NT2/D1 (cell line): ENCODE results near the gene COA4.

Experiments used
- DNase-seq: peaks from one replicate; pipeline ENCODE4 v3.0.0-alpha.2; 2011; ENCODE audit warnings: low read depth, low spot score
- H3K27me3 ChIP-seq: 2 replicates; pipeline ENCODE4 v1.6.0; 2011; ENCODE audit warnings: mild to moderate bottlenecking; ENCODE audit not compliant: insufficient read length, insufficient read depth
- H3K36me3 ChIP-seq: 2 replicates; pipeline ENCODE4 v1.6.1; 2011; ENCODE audit warnings: mild to moderate bottlenecking, low read length, mixed read lengths; ENCODE audit not compliant: insufficient read depth, insufficient read length
- H3K4me1 ChIP-seq: 2 replicates; pipeline ENCODE4 v1.5.1; 2011; ENCODE audit not compliant: insufficient read depth, insufficient read length
- H3K4me3 ChIP-seq: 2 replicates; pipeline ENCODE4 v1.5.1; 2011; ENCODE audit warnings: low read depth; ENCODE audit not compliant: insufficient read length
- H3K9ac ChIP-seq: 2 replicates; pipeline ENCODE4 v1.6.0; 2011; ENCODE audit warnings: low read depth; ENCODE audit not compliant: insufficient read length
- H3K9me3 ChIP-seq: 2 replicates; pipeline ENCODE4 v1.5.1; 2011; ENCODE audit warnings: mild to moderate bottlenecking, low read length; ENCODE audit not compliant: insufficient read depth
- SUZ12 ChIP-seq: IDR thresholded peaks from 2 replicates; pipeline ENCODE4 v1.6.1; 2011; ENCODE audit not compliant: insufficient read length, insufficient read depth; ENCODE audit errors: extremely low read depth
- YY1 ChIP-seq: IDR thresholded peaks from 2 replicates; pipeline ENCODE4 v1.6.1; 2011; ENCODE audit not compliant: insufficient read length, insufficient read depth
- ZNF274 ChIP-seq: IDR thresholded peaks from 2 replicates; pipeline ENCODE4 v1.6.1; 2011; ENCODE audit warnings: mild to moderate bottlenecking, low read depth, low read length

COA4 gene

DNA sequence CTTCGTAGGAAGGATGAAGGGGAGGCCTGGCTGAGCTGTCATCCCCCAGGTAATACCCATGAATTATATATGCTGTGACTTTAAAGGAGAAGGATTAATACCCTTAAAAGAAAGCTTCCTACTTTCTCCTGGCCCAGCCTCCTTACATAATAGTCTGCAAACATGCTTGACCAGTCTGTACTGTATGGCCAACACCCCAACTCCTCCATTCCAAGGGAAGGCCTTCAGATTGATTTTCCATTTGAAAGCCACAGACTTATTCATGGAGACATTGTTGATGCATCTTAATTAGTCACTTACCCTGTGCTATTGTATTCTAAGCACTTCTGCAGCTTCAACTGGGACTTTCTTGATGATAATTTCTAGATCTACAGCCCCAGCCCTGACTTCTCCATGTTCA lies 2.1 kb upstream of the COA4 start:
- H3K4me3 ChIP-seq = no peak overlapping the region
- no peaks in the 10 kb centered on the region for H3K4me1 ChIP-seq
- H3K27me3 ChIP-seq = no peaks in the 10 kb centered on the region
- no peak for DNase-seq
- peaks cover 28% of the 10 kb centered on the region for H3K36me3 ChIP-seq
- H3K9me3 ChIP-seq = peaks cover 5% of the 10 kb centered on the region; the same call in 1 of the 2 replicates
- no peak for TF ChIP-seq YY1
- no peak for TF ChIP-seq SUZ12
- no peak for TF ChIP-seq ZNF274
- no peak overlapping the region for H3K9ac ChIP-seq

- H3K9me3 ChIP-seq = peaks cover 5% of the 10 kb centered on the region; the same call in 1 of the 2 replicates
- TF ChIP-seq ZNF274 (no peak), SUZ12 (no peak), YY1 (no peak)
- H3K36me3 ChIP-seq = peaks cover 55% of the 10 kb centered on the region
- no peak for DNase-seq
- peak overlapping the region; percentile 97 for H3K9ac ChIP-seq
- peak overlapping the region; percentile 71 for H3K4me3 ChIP-seq
- no peaks in the 10 kb centered on the region for H3K27me3 ChIP-seq
- no peaks in the 10 kb centered on the region for H3K4me1 ChIP-seq
Measured at GRCh38 chr11:73875840-73876239, 806 bp downstream of the COA4 start.

GRCh38 chr11:73875380-73875779 lies 1.3 kb downstream of the COA4 start:
- peak overlapping the region; percentile 71 for H3K4me3 ChIP-seq

DNA sequence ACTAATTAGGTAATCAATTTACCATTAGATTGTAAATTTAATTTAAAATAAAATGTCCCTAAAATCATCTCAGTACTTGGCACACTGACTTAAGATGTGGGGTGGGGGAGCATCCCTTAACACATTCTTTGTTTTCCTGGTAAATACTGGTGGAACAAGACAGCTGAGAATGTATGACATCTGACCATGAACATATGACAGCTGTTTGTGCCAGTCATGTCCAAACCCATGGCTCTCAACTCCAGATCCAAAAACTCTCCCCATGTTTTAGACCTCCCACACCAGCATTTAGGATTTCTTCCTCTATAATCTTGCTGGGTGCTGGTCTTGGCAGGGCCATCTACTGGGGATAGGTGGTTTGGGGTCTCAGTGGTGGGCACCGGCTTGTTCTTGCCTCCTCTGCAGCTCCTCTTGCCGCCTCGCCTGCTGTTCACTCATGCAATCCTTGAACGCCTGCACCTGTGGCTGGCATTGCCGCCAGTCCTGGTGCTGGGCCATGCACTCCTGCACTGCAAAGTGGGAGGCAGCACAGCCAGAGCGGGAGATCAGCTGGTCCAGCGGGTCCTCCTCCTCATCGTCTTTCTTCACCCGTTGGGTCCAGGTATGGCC lies 3.8 kb downstream of the COA4 start:
- Histone ChIP-seq H3K4me3 (no peak overlapping the region), H3K9ac (no peak overlapping the region), H3K36me3 (peaks cover 61% of the 10 kb centered on the region), H3K27me3 (no peaks in the 10 kb centered on the region), H3K4me1 (no peaks in the 10 kb centered on the region), H3K9me3 (no peaks in the 10 kb centered on the region)
- TF ChIP-seq ZNF274 = no peak
- no peak for TF ChIP-seq SUZ12
- no peak for DNase-seq

More at GRCh38 chr11:73875380-73875779, 1.3 kb downstream of the COA4 start:
- no peak for DNase-seq
- Histone ChIP-seq H3K4me1 (no peaks in the 10 kb centered on the region), H3K36me3 (peaks cover 59% of the 10 kb centered on the region), H3K9ac (peak overlapping the region; percentile 97), H3K9me3 (peaks cover 5% of the 10 kb centered on the region; the same call in 1 of the 2 replicates), H3K27me3 (no peaks in the 10 kb centered on the region)
- no peak for TF ChIP-seq SUZ12
- TF ChIP-seq YY1 = no peak
- TF ChIP-seq ZNF274 = no peak

GRCh38 chr11:73870261-73870660 lies 6.4 kb downstream of the COA4 start:
- H3K9ac ChIP-seq = no peak overlapping the region
- H3K4me3 ChIP-seq = no peak overlapping the region
- H3K4me1 ChIP-seq = no peaks in the 10 kb centered on the region
- H3K27me3 ChIP-seq = no peaks in the 10 kb centered on the region
- no peaks in the 10 kb centered on the region for H3K9me3 ChIP-seq
- H3K36me3 ChIP-seq = peaks cover 54% of the 10 kb centered on the region
- no peak for DNase-seq
- TF ChIP-seq ZNF274 = no peak
- no peak for TF ChIP-seq SUZ12
- TF ChIP-seq YY1 = no peak

DNA sequence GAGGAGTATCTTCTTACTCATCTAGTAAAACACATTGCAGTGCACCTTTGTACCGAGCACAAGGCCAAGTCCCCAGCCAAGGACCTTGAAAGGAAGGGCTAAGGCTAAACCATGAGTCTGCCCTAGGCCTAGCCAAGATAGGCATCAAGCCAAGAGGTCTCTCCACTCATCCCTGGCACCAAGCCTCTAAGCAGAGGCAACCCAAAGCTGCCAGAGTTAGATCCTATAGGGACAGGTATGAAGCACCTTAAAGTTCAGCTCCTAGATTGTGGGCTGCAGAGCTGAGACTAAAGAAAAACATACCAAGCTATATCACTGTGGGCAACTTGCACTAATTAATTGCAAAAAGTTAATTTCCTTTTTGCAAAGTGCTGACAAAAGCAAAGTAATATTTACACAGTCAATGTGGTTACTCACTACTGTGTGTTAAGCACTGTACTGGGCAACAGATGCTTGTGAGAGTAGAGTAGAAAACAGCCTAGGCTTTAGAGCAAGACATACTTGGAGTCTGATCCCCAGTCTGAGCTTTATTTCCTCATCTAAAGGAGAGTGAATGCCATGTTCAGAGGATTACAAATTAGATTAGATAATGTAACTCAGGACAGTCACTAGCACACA lies 7.2 kb downstream of the COA4 start:
- Histone ChIP-seq H3K27me3 (no peaks in the 10 kb centered on the region), H3K9me3 (no peaks in the 10 kb centered on the region), H3K9ac (no peak overlapping the region), H3K4me3 (no peak overlapping the region), H3K36me3 (peaks cover 48% of the 10 kb centered on the region), H3K4me1 (no peaks in the 10 kb centered on the region)
- TF ChIP-seq SUZ12 (no peak), ZNF274 (no peak), YY1 (no peak)
- DNase-seq = no peak

- no peak overlapping the region for H3K9ac ChIP-seq
- H3K9me3 ChIP-seq = no peaks in the 10 kb centered on the region
- H3K27me3 ChIP-seq = no peaks in the 10 kb centered on the region
- no peak for DNase-seq
- TF ChIP-seq ZNF274 = no peak
- no peak for TF ChIP-seq SUZ12
- no peak for TF ChIP-seq YY1
- H3K4me3 ChIP-seq = no peak overlapping the region
- no peaks in the 10 kb centered on the region for H3K4me1 ChIP-seq
- H3K36me3 ChIP-seq = peaks cover 27% of the 10 kb centered on the region
Measured at GRCh38 chr11:73866586-73866996, 10.1 kb downstream of the COA4 start.
